SK-N-SH treated with all-trans-retinoic acid at 6 μM for 48 hours (cell line): ENCODE results near the gene CACNA1G.
A peak's percentile ranks its signal among the peaks of the same experiment; 100 is the strongest.

Experiments used
- ATAC-seq: fragments of 200-7000 bp; cut with Tn5 transposase; 3 replicates; pipeline ENCODE4 v1.9.1; 2020; ENCODE audit warnings: mild to moderate bottlenecking, moderate library complexity
- BACH2 ChIP-seq: fragments of 250-450 bp; sonication (Bioruptor Pico); IDR thresholded peaks from 2 replicates; pipeline ENCODE4 v1.9.0; 2021; ENCODE audit warnings: mild to moderate bottlenecking, borderline replicate concordance
- CREB5 ChIP-seq: fragments of 250-450 bp; sonication (Bioruptor Pico); IDR thresholded peaks from 2 replicates; pipeline ENCODE4 v1.5.1; 2020; ENCODE audit warnings: low read depth, mild to moderate bottlenecking, moderate library complexity
- ESRRG ChIP-seq: fragments of 250-450 bp; sonication (Bioruptor Pico); IDR thresholded peaks from 2 replicates; pipeline ENCODE4 v1.6.1; 2021; ENCODE audit warnings: mild to moderate bottlenecking
- ISL1 ChIP-seq: fragments of 250-450 bp; sonication (Bioruptor Pico); IDR thresholded peaks from 2 replicates; pipeline ENCODE4 v2.1.2; 2022; ENCODE audit warnings: mild to moderate bottlenecking, moderate library complexity
- OSR1 ChIP-seq: fragments of 250-450 bp; sonication (Bioruptor Pico); IDR thresholded peaks from 2 replicates; pipeline ENCODE4 v1.8.0; 2022; ENCODE audit warnings: moderate library complexity, mild to moderate bottlenecking, inconsistent platforms
- RARB ChIP-seq: fragments of 250-450 bp; sonication (Bioruptor Pico); IDR thresholded peaks from 2 replicates; pipeline ENCODE4 v1.8.0; 2021; ENCODE audit warnings: mild to moderate bottlenecking, moderate library complexity
- SNAI2 ChIP-seq: fragments of 250-450 bp; sonication (Bioruptor Pico); IDR thresholded peaks from 2 replicates; pipeline ENCODE4 v1.5.0; 2020; ENCODE audit warnings: mild to moderate bottlenecking, moderate library complexity
- TCF4 ChIP-seq: fragments of 250-450 bp; sonication (Bioruptor Pico); IDR thresholded peaks from 2 replicates; pipeline ENCODE4 v1.8.0; 2021; ENCODE audit warnings: mild to moderate bottlenecking, moderate library complexity, borderline replicate concordance
- ZFP3 ChIP-seq: fragments of 250-450 bp; sonication (Bioruptor Pico); IDR thresholded peaks from 2 replicates; pipeline ENCODE4 v1.5.0; 2020; ENCODE audit warnings: mild to moderate bottlenecking, moderate library complexity
- ZFP30 ChIP-seq: fragments of 450-650 bp; formaldehyde crosslinking; IDR thresholded peaks from 2 replicates; pipeline ENCODE4 v1.5.0; 2022; ENCODE audit warnings: mild to moderate bottlenecking, moderate library complexity
- ZNF565 ChIP-seq: fragments of 450-650 bp; formaldehyde crosslinking; conservative IDR thresholded peaks from 2 replicates; pipeline ENCODE4 v1.5.0; 2020; ENCODE audit warnings: low read depth, mild to moderate bottlenecking, moderate library complexity
- ZNF8 ChIP-seq: fragments of 450-650 bp; formaldehyde crosslinking; IDR thresholded peaks from 2 replicates; pipeline ENCODE4 v1.5.0; 2020; ENCODE audit warnings: mild to moderate bottlenecking, moderate library complexity
- TF ChIP-seq, protein P1 (sequence below): fragments of 250-450 bp; sonication (Bioruptor Pico); IDR thresholded peaks from 2 replicates; pipeline ENCODE4 v1.8.0; 2020; ENCODE audit warnings: mild to moderate bottlenecking, moderate library complexity, borderline replicate concordance
- TF ChIP-seq, protein P2 (sequence below): fragments of 250-450 bp; sonication (Bioruptor Pico); IDR thresholded peaks from 2 replicates; pipeline ENCODE4 v1.5.1; 2021; ENCODE audit warnings: mild to moderate bottlenecking, moderate library complexity
- TF ChIP-seq, protein P3 (sequence below): fragments of 250-450 bp; sonication (Bioruptor Pico); IDR thresholded peaks from 2 replicates; pipeline ENCODE4 v1.5.0; 2020; ENCODE audit warnings: mild to moderate bottlenecking, moderate library complexity
- TF ChIP-seq, protein P4 (sequence below): fragments of 250-450 bp; sonication (Bioruptor Pico); IDR thresholded peaks from 2 replicates; pipeline ENCODE4 v1.8.0; 2021; ENCODE audit warnings: low read depth, mild to moderate bottlenecking, moderate library complexity, borderline replicate concordance

CACNA1G gene

DNA sequence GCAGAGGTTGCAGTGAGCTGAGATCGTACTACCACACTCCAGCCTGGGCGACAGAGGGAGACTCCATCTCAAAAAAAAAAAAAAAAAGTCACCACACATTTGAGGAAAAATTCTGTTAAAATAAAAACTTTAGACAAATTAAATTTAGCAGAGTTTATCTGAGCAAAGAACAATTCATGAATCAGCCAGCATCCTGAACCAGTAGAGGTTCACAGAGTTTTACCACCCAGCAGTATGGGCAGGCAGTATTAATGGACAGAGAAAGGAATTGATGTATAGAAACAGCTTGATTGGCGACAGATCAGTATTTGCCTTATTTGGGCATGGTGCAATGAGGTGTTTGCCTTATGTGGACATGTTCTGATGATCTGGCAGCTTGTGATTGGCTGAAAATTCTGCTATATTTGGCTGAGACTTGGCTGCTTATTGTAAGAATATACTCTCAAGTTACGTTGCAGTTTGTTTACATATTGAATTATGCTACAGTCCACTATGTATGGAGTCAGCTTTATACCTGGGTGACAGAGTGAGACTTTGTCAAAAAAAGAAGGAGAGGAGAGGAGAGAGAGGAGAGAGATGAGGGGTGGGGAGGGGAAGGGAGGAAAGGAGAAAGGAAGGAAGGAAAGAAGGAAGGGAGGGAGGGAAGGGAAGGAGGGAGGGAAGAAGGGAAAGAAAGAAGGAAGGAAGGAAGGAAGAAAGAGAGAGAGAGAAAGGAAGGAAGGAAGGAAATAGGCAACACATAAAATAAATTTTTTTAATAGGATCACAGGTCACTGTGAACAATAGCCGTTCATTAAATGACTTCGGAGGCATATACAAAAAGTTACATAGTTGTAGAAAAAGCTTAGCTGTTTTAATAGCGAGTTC, 88.8 kb downstream of the CACNA1G start:
- peak; percentile 50 for ATAC-seq
- TF ChIP-seq, protein P1, sequence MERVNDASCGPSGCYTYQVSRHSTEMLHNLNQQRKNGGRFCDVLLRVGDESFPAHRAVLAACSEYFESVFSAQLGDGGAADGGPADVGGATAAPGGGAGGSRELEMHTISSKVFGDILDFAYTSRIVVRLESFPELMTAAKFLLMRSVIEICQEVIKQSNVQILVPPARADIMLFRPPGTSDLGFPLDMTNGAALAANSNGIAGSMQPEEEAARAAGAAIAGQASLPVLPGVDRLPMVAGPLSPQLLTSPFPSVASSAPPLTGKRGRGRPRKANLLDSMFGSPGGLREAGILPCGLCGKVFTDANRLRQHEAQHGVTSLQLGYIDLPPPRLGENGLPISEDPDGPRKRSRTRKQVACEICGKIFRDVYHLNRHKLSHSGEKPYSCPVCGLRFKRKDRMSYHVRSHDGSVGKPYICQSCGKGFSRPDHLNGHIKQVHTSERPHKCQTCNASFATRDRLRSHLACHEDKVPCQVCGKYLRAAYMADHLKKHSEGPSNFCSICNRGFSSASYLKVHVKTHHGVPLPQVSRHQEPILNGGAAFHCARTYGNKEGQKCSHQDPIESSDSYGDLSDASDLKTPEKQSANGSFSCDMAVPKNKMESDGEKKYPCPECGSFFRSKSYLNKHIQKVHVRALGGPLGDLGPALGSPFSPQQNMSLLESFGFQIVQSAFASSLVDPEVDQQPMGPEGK (CRISPR knock-in tag): no peak
- TF ChIP-seq ZFP3 (no peak), ZNF565 (CRISPR knock-in tag) (no peak)

DNA sequence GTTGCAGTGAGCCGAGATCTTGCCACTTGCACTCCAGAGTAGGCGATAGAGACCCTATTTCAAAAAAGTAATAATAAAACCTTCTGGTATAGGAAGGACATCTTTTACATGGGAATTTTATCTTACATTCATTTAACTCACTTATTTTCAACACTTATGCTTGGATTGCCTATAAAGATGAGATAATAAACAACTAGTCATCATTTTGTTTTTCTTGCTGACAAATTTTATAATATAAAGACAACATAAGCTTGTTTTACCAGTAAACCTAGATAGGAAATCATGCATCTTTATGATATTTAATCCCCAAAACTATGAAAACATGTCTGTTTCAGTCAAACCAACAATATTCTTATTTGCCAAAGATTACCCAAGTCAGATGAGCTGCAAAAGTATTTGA, 91.1 kb downstream of the CACNA1G start:
- no peak for TF ChIP-seq BACH2 (CRISPR knock-in tag)
- TF ChIP-seq SNAI2 (CRISPR knock-in tag): no peak
- TF ChIP-seq ESRRG (CRISPR knock-in tag): no peak
- TF ChIP-seq, protein P1 (CRISPR knock-in tag): no peak
- TF ChIP-seq TCF4: no peak
- no peak for TF ChIP-seq ISL1 (CRISPR knock-in tag)
- no peak for TF ChIP-seq OSR1
- TF ChIP-seq RARB: no peak
- TF ChIP-seq, protein P2, sequence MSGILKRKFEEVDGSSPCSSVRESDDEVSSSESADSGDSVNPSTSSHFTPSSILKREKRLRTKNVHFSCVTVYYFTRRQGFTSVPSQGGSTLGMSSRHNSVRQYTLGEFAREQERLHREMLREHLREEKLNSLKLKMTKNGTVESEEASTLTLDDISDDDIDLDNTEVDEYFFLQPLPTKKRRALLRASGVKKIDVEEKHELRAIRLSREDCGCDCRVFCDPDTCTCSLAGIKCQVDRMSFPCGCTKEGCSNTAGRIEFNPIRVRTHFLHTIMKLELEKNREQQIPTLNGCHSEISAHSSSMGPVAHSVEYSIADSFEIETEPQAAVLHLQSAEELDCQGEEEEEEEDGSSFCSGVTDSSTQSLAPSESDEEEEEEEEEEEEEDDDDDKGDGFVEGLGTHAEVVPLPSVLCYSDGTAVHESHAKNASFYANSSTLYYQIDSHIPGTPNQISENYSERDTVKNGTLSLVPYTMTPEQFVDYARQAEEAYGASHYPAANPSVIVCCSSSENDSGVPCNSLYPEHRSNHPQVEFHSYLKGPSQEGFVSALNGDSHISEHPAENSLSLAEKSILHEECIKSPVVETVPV (CRISPR knock-in tag): no peak
- no peak for TF ChIP-seq ZNF565 (CRISPR knock-in tag)
- no peak for TF ChIP-seq ZNF8
- TF ChIP-seq, protein P3, sequence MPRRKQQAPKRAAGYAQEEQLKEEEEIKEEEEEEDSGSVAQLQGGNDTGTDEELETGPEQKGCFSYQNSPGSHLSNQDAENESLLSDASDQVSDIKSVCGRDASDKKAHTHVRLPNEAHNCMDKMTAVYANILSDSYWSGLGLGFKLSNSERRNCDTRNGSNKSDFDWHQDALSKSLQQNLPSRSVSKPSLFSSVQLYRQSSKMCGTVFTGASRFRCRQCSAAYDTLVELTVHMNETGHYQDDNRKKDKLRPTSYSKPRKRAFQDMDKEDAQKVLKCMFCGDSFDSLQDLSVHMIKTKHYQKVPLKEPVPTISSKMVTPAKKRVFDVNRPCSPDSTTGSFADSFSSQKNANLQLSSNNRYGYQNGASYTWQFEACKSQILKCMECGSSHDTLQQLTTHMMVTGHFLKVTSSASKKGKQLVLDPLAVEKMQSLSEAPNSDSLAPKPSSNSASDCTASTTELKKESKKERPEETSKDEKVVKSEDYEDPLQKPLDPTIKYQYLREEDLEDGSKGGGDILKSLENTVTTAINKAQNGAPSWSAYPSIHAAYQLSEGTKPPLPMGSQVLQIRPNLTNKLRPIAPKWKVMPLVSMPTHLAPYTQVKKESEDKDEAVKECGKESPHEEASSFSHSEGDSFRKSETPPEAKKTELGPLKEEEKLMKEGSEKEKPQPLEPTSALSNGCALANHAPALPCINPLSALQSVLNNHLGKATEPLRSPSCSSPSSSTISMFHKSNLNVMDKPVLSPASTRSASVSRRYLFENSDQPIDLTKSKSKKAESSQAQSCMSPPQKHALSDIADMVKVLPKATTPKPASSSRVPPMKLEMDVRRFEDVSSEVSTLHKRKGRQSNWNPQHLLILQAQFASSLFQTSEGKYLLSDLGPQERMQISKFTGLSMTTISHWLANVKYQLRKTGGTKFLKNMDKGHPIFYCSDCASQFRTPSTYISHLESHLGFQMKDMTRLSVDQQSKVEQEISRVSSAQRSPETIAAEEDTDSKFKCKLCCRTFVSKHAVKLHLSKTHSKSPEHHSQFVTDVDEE: no peak
- no peak for TF ChIP-seq CREB5

DNA sequence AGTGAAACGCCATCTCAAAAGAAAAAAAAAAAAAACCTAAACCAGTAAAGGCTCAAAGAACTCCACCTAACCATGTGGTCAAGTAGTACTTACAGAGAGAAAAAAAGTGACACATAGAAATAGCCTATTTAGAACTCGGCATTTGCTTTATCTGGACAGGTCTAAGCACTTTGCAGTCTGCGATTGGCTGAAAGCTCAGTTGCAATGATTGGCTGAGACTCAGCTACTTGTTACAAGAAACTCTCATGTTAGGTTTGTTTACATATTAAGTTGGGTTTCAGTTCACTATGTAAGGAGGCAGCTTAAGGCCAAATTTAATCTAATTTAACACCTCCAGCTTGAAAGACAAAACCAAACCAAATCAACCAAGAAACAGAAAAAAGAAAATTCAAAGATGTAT, 93.2 kb downstream of the CACNA1G start:
- no peak for ATAC-seq
- TF ChIP-seq ZFP30 (CRISPR knock-in tag): no peak

More for the DNA sequence above, 91.1 kb downstream of the CACNA1G start:
- no peak for ATAC-seq

DNA sequence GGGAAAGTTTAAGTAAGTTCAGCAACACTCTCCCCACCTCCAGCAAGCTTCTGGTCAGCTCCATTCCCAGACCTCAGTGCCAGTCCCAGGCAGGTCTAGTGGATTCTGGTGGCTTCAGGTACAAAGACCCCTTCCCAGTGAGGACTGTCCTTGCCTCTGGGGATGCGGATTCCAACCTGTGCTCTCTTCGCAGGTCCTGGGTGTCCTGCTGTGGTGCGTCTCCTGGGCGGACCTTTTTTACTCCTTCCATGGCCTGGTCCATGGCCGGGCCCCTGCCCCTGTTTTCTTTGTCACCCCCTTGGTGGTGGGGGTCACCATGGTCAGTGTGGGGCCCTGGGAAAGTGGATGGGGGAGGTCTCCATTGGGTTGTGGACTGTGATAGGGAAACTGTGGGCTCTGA, 96.0 kb downstream of the CACNA1G start:
- TF ChIP-seq ISL1 (CRISPR knock-in tag) (no peak), ZFP30 (CRISPR knock-in tag) (no peak)
- TF ChIP-seq, protein P4, sequence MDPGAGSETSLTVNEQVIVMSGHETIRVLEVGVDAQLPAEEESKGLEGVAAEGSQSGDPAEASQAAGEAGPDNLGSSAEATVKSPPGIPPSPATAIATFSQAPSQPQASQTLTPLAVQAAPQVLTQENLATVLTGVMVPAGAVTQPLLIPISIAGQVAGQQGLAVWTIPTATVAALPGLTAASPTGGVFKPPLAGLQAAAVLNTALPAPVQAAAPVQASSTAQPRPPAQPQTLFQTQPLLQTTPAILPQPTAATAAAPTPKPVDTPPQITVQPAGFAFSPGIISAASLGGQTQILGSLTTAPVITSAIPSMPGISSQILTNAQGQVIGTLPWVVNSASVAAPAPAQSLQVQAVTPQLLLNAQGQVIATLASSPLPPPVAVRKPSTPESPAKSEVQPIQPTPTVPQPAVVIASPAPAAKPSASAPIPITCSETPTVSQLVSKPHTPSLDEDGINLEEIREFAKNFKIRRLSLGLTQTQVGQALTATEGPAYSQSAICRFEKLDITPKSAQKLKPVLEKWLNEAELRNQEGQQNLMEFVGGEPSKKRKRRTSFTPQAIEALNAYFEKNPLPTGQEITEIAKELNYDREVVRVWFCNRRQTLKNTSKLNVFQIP (CRISPR knock-in tag): no peak
- ATAC-seq: no peak
